Measurements from ENCODE around the gene DSCAM. TPM values are rescaled to one million over a fixed set of nuclear protein-coding genes. Genes with fewer than 3 reads are reported as not detected.

The DSCAM gene
- polyA plus RNA-seq, 1 experiment = 0.10 TPM

DNA sequence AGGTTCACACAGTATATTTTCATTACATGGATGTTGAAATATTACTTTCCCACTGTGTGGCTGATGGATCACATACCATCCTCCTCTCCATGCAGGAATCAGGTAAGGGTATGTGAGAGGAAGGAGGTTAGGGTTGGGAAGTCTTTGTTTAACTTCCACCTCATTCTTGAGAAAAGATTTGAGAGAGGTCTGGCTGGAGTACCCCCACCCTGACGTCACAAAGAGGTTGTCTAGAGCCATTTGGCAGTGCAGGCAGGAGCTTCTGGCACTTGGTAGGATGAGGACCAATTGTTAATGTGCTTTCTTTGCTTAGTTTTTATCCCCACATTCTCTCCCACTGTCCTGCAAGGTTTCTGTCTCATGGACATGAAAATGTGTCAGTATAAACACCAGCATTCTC is 356.6 kb downstream of the DSCAM start:
- Histone ChIP-seq H3K27me3 (ENCODE audit: control insufficient read depth, insufficient read depth, low read length) (no peaks in the 10 kb centered on the region), H3K36me3 (ENCODE audit: control insufficient read depth, insufficient read depth, low read length) (no peaks in the 10 kb centered on the region), H3K4me3 (ENCODE audit: low read depth, low read length) (no peak overlapping the region)
- DNase-seq (ENCODE audit: low read depth) = no peak
- ChIA-PET CTCF (no interaction called here), POLR2A (no interaction called here)
- TF ChIP-seq, protein P1, sequence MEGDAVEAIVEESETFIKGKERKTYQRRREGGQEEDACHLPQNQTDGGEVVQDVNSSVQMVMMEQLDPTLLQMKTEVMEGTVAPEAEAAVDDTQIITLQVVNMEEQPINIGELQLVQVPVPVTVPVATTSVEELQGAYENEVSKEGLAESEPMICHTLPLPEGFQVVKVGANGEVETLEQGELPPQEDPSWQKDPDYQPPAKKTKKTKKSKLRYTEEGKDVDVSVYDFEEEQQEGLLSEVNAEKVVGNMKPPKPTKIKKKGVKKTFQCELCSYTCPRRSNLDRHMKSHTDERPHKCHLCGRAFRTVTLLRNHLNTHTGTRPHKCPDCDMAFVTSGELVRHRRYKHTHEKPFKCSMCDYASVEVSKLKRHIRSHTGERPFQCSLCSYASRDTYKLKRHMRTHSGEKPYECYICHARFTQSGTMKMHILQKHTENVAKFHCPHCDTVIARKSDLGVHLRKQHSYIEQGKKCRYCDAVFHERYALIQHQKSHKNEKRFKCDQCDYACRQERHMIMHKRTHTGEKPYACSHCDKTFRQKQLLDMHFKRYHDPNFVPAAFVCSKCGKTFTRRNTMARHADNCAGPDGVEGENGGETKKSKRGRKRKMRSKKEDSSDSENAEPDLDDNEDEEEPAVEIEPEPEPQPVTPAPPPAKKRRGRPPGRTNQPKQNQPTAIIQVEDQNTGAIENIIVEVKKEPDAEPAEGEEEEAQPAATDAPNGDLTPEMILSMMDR (IDR thresholded peaks at IDR 0.05; ENCODE audit: insufficient read depth, low read depth, low read length) = no peak

DNA sequence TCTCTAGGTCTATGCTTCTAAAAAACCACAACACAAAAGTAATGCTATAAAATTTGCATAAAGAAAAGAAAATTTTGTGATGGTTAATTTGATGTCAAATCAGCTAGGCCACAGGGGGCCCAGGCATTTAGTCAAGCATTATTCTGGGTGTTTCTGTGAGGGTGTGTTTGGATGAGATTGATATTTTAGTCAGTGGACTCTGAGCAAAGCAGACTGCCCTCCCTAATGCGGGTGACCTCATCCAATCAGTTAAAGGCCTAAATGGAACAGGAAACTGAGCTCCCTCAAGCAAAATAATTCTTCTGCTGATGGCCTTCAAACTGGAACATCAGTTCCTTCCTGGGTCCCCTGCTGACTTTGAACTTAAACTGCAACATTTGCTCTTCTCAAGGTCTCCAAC is 358.0 kb downstream of the DSCAM start:
- no peaks in the 10 kb centered on the region for H3K36me3 ChIP-seq (ENCODE audit: control insufficient read depth, insufficient read depth, low read length)
- CTCF ChIA-PET = no interaction called here
- no peak for DNase-seq (ENCODE audit: low read depth)
- POLR2A ChIA-PET = no interaction called here
- no peak overlapping the region for H3K4me3 ChIP-seq (ENCODE audit: low read depth, low read length)
- TF ChIP-seq, protein P1 (IDR thresholded peaks at IDR 0.05; ENCODE audit: insufficient read depth, low read depth, low read length) = no peak
- H3K27me3 ChIP-seq (ENCODE audit: control insufficient read depth, insufficient read depth, low read length) = no peaks in the 10 kb centered on the region

DNA sequence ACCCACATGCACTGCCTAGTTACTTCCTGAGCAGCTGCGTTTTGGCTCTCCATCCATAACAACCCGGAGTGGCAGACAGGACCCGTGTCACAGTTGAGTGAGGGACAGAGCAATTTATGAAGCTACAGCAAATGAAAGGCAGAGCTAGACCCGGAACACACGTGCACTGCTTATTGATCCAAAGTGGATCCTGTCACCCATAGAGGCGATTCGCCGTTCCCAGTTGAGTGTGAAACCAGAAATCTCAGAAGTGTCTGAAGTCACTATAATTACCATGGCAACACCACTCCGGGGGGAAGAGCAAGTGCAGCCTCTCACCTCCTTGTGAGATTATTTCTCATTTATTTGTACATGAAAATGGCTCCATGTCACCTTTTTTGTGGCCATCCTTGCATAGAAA is 365.2 kb downstream of the DSCAM start:
- TF ChIP-seq, protein P1 (IDR thresholded peaks at IDR 0.05; ENCODE audit: insufficient read depth, low read depth, low read length) = no peak
- ChIA-PET POLR2A (no interaction called here), CTCF (no interaction called here)
- no peak overlapping the region for H3K4me3 ChIP-seq (ENCODE audit: low read depth, low read length)
- H3K27me3 ChIP-seq (ENCODE audit: control insufficient read depth, insufficient read depth, low read length) = no peaks in the 10 kb centered on the region
- no peak for DNase-seq (ENCODE audit: low read depth)
- H3K36me3 ChIP-seq (ENCODE audit: control insufficient read depth, insufficient read depth, low read length) = no peaks in the 10 kb centered on the region

DNA sequence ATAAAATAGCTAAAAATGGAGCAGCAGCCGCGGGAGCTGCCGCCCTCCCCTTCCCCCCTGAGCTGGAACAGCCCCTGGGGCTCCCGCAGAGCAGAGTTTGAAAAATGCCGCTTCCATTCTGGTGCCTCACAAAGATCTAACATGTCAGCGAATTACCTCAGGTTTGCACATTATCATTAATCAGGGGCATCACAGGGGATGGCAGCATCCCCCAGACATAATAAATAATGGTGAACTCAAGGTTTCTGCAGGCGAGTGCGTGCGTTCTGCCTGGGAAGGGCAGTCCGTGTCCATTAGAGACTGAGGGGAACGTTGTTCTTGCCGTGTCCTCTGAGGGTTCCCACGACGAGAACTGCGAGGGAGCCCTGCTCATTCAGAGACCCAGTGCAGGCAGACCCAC is 372.4 kb downstream of the DSCAM start:
- DNase-seq (ENCODE audit: low read depth) = no peak
- POLR2A ChIA-PET = no interaction called here
- CTCF ChIA-PET = interaction anchor here (0.7 kb wide), 1 partner anchor 387 kb away, joined by 3 read pairs; no protein-coding TSS in a partner anchor
- Histone ChIP-seq H3K4me3 (ENCODE audit: low read depth, low read length) (no peak overlapping the region), H3K36me3 (ENCODE audit: control insufficient read depth, insufficient read depth, low read length) (no peaks in the 10 kb centered on the region), H3K27me3 (ENCODE audit: control insufficient read depth, insufficient read depth, low read length) (no peaks in the 10 kb centered on the region)
- TF ChIP-seq, protein P1 (IDR thresholded peaks at IDR 0.05; ENCODE audit: insufficient read depth, low read depth, low read length) = no peak

DNA sequence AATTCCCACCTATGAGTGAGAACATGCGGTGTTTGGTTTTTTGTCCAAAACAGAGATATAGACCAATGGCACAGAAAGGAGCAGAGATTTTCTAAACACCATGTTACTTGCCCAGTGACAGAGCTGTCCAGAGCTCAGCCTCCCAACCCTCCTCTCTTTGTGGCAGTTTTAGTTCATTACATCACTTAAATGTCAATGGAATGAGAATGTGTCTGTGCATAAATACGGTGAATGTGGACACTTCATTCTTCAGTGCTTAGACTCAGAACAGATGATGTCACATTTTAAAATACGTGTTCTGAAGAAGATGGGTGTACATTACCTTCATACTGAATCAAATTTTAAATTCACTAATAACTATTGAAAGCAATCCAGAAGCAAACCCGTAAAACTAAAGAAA is 374.9 kb downstream of the DSCAM start:
- TF ChIP-seq, protein P1 (IDR thresholded peaks at IDR 0.05; ENCODE audit: insufficient read depth, low read depth, low read length) = no peak
- ChIA-PET CTCF (no interaction called here), POLR2A (no interaction called here)

More for the DNA sequence above, 374.9 kb downstream of the DSCAM start:
- Histone ChIP-seq H3K36me3 (ENCODE audit: control insufficient read depth, insufficient read depth, low read length) (no peaks in the 10 kb centered on the region), H3K4me3 (ENCODE audit: low read depth, low read length) (no peak overlapping the region), H3K27me3 (ENCODE audit: control insufficient read depth, insufficient read depth, low read length) (no peaks in the 10 kb centered on the region)
- DNase-seq (ENCODE audit: low read depth) = no peak
